ENCODE results near the gene PDLIM4.

PDLIM4 gene

DNA sequence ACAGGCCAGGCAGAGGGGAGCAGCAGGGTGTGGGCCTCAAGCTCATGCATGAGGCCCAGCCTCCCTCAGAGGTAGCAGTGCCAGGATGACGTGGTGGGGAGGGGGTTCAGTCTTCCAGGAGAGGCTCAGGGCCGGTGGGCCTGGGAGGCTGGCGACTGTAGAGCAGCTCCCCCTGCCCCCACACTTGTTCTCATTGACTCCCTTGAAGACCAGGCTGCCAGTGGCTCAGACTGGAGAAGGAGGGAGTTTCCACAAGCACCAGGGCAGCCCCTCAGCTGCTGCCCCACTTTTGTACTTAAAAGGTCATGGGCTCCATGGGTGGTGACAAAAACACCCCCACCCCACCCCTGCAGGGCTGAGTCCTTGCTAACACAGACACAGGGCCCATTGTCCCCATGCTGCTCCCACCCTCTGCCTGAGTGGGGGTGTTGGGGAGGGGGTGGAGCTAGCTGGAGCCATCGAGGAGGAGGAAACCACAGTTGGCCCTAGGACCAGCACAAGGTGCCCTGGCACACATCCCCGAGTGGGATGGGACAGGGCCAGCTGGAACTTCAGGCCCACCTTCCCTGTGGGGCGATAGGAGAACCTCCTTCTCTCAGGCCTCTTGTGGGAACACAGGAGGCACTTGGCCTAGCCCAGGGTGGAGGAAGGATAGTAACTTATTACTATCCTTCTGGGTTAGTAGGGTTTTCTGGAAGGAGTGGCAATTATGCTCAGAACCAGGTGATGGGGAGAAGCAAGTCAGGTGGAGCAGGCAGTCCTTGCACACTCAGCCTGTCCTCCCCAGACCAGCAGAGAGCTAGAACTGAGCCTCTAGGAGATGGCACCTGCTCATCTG is 10.7 kb downstream of the PDLIM4 start:
- DNase-seq = no peak

DNA sequence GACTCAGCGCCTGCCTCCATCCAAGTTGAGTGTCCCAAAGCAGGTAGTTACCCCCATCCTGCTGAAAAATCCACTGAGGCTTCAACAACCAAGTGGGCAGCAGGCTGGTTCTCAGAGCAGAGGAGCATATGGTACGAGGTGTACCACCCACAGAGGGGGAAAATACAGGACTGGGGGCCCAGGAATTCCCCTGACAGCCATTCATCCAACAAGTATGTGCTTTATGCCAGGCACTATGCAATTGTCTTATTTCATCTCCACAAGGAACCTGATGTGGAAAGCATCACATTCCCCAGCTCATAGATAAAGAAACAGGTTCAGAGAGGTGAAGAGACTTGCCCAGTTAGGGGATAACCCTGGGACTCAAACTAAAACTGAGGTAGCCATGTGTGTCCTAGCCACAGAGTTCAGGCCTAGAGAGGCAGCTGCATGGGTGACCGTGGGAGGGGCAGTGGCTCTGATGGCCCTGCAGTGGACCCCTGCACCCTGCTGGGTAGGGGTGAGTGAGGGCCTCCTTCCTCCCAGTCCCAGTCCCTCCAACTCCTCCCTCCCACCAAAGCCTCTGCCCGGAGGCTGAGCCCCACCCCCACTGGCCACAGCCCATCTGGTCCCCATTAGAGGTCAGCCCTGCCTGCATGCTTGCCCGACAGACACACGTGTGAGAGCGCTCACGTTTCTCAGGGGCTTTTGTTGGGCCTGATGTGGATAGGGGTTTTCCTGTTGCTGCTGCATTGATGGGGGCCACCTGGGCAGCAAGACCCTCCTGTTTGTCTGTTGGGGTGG is 11.5 kb downstream of the PDLIM4 start:
- DNase-seq = no peak

- no peak for DNase-seq
These were observed 12.3 kb downstream of the PDLIM4 start for GRCh38 chr5:132269635-132270334.

DNA sequence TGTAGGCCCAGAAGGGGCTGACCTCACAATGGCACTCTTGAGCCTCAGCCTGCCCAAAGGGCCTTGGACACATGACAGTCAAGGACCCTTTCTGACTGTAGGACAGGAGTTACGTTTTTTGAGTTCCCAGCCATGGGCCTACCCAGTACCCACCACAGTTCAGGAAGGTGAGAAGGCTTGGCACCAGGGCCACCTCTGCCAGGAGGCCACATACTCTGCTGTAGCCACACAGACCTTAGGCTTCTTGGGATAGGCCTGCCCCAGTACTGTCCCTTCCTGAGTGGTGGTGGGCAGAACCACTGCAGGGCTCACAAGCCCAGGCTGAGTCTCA is 12.8 kb downstream of the PDLIM4 start:
- DNase-seq = no peak

- DNase-seq = no peak
These were observed 13.2 kb downstream of the PDLIM4 start for GRCh38 chr5:132270706-132271105.

- DNase-seq = no peak
These were observed 14.1 kb downstream of the PDLIM4 start for GRCh38 chr5:132271251-132272246.

DNA sequence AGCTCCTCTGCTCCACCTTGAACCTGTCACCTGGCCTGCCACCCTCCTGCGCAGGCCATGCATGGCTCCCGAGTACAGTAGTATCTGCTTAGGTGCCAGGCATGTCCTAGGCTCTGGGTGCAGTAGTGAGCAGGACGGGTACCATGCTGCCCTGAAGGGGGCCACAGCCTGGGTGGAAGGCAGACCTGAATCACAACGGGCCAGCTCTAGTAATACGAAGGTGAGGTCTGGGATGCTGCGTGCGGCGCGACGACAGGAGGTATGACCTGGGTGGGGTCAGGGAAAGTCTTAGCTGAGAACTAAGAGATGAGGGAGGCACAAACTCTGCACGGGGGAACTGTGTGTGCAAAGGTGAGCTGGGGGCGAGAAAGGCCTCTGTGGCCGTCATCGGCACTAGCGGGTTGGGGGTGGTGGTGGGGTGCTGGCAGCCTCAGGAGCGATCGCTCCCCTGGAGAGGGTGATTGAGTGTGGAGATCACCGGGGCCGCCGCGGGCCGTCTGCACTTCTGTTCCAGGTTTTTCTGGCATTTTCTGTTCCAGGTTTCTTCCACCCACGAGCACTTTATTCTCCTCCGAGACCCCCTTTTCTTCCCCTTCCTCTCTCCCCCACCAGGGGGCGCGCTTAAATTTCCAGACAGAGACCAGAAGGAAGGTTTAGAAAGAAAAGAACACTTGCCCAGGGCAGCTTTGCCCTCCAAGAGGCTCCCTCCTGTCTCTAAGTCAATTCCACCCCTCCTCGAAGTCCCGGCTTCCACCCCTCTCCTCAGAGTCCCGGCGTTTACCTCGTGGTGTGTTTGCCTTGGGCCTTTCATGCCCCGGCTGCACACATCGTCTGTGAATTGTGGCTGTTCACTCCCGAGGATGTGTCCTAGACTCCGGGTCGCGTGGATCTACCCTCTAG is 15.1 kb downstream of the PDLIM4 start:
- peak; percentile 69 to 70 for DNase-seq

DNA sequence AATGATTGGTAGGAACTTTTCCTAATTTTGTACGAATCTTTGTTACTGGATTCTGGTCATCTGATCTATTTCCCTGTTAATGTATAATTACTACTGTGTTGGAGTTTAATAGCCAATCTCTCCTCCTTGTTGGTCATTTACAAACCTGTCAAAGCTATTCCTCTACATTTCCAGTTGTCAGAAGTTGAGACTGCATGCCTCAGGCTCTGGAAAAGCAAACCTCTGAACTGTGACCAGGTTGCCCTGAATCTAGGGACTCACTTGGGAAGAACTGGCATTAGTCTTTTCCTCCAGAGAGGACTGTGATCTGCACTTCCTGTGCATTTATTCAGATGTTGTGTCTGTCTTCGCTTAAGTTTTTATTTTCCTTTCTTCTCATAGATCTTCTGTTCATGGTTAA is 16.1 kb downstream of the PDLIM4 start:
- no peak for DNase-seq

- DNase-seq = no peak
These were observed 16.7 kb downstream of the PDLIM4 start for GRCh38 chr5:132274050-132274792.

DNA sequence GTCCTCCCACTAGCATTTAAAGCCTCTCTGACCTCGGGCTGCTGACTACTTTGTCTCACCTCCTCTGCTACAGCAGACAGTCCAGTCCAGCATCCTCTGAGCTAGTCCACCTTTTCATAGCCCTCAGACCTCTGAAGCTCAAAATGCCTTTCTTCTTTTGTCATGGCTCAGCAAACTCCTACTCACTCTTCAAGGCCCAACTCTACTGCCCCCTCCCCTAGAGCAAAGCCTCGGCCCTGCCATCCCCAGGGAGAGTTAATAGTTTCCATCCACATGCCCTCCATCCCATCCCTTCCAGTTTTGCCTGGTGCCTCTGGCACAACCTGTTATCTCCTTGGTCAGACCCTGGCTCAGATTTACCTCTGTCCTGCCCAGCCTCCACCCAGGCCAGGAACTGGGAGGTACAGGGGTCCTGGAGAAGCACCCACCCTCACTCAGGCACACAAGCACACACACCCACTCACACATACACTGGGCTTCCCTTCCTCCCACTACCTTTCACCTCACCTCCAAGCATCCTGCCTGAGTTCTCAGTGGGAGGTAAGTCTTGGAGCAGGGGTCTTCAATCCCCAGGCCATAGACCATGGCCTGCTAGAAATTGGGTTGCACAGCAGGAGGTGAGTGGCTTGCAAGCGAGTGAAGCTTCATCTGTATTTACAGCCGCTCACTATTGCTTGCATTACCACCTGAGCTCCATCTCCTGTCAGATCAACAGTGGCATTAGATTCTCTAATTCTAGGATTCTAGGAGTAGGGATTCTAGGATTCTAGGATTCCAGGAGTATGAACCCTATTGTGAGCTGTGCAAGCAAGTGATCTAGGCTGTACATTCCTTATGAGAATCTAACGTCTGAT is 18.1 kb downstream of the PDLIM4 start:
- no peak for DNase-seq

DNA sequence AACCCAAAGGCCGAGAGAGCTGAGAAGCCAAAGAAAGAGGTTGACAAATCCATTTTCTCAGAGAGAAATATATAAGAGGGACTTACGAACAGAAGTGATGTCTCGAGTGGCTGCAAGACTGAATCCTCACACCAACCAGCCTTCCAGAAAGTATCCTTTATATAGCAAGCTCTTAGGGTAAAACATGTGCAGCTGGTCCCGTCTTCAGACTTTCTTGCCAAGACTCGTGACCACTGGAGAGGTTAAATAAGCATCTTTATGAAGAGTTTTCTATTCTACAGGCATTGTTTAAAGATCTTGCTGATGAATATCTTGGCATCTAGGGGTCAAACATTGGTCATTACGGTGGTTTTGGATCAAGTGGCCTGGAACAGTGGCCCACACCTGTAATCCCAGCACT is 19.8 kb downstream of the PDLIM4 start:
- no peak for DNase-seq

DNA sequence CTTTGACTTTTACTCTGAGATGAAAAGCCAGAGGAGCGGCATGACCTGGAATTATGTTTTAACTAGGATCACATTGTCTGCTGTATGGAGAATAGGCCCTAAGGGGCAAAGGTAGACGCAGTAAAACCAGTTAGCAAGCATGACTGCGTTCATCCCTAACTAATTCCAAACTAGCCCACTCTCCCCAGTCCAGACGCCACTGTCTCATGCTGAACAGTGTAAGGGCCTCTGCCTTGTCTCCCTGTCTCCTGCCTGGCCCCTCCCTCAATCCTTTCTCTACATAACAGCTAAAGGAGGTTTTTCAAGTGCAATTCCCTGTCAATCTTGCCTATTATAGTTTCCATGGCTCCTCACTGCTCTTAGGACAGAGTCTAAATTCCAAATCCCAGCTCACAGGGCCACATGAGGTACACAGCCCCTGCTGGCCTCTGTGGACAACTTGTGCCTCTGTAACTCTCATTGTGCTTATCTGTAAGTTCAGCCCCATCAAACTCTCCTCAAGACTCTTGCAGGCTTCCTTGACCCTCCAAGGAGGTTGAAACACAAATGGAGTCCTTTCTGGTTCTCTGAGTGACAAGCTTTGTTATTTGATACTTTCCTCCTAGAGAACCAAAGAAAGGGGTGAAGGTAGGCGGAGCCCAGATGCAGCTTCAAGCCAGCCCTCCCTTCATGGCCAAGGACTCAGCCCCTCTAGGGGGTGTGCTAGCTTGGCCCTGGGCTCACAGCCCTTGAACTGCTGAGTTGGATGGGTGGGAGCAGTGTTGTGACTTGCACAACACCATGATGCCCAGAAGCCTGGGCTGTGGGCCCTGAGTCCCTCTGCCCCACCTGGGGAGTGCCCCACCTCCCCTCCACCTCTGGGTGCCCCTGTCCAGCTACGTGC is 20.7 kb downstream of the PDLIM4 start:
- no peak for DNase-seq

GRCh38 chr5:132279801-132280200 is 22.3 kb downstream of the PDLIM4 start:
- no peak for DNase-seq

DNA sequence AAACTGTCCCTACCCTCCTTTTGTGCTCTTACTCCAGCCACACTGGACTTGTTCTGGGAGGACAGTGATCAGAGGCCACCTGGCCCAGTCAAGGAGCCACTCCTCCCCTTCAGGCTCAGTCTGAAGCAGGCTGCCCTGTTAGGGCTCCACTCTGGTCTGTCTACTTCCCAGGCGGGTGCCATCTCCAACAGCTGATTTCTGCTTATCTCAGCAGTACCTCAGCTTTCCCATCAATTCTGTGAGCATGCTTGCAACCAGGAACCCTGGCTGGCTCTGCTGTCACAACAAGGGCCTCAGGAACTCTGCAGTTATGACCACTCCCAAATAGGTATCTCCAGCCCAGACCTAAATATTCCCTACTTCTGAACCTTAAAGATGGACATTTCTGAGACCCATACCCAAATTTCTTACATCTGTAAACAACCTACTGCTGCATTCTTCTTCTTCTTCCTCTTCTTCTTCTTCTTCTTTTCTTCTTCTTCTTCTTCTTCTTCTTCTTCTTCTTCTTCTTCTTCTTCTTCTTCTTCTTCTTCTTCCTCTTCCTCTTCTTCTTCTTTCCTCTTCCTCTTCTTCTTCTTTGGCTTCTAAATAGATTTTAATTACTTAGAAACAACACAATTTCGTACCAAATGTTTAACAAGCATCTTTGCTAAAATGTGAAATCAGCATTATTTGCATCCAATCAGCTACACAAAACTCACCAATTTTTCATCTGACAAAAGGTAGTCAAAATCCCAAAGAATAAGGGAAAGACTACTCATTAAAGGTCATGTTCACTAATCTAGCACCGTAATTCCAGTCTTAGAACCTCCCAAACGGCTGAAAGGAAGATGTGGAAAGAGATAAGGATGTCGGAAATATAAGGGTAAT is 23.1 kb downstream of the PDLIM4 start:
- DNase-seq = no peak

DNA sequence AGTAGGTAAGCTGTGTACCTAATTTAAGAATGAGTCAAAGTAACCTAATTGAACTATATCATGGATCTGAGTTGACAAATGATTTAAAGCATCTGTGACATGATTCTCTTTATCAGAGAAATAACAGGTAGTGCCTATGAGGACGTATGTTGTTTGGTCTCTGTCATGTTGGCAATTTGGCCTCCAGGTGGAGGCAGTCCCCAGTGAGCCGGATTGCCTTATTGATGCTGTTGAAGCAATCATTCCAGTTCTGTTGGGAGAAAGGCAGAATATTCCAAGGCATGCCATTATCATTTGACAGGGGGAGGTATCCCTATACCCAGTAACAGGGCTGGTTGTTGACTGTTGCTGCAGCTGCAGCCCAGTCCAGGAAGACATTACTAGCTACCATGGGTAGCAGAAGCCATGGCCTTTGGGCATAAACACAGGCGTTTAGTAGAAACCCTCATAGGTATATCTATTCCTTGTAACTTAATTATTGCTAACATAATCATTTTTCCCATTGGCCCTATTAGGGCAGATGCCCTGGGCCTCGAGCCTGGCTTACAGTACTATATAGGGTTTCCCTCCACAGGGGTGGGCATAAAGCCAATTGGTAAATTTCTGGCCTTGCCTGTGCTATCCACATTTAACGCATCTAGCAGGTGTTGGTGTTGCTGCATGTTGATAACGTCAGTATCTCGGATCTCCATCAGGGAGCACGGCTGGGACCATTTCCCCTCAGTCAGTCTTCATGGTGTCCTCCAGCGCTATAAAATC is 24.5 kb downstream of the PDLIM4 start:
- no peak for DNase-seq

DNA sequence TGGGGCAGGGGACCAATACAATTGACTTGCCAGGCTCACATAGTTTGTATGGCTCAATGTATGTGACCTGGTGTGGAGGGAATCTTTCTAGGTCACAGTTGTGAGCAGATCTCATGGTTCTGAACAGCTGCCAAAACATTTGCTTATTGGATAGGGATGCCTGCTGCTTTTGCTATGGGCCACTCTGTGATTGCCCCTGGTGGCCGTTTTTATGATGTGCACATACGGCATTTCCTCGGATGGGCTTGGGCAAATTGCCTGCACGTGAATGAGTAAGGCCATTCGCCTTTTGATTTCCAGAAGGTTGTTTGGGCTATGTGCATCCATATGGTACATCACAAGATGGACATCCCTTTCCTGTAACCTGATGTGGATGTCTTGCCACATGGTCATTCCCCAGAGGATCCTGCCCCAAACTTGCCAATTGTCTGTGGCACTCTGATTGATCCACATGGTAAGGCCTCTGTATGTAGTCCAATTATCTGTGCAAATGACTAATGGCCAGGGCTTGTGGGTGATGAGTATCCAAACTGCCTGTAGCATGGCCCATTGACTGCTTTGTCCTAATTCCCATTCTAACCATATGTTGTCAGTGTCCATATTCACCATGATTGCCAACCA is 26.0 kb downstream of the PDLIM4 start:
- no peak for DNase-seq
